Keratinocyte (primary cell): ENCODE results near the gene DENND6A. TPM values are rescaled to one million over a fixed set of nuclear protein-coding genes. Genes with fewer than 3 reads are reported as not detected.

ENCODE experiments used
- DNase-seq: peaks from one replicate; pipeline ENCODE4 v3.0.0-alpha.2; 2011; ENCODE audit warnings: low read depth, missing footprints, low spot score
- FAIRE-seq: peaks from 2 replicates; lab custom pipeline; 2011; peaks lifted over from hg19 to GRCh38; lab: Jason Lieb, UNC
- H2AFZ ChIP-seq: 2 replicates; pipeline ENCODE4 v1.6.0; 2012; ENCODE audit warnings: low read length, control low read depth, inconsistent platforms; ENCODE audit not compliant: control insufficient read depth
- H3K27ac ChIP-seq: 2 replicates; pipeline ENCODE4 v1.5.1; 2011; ENCODE audit warnings: low read length; ENCODE audit not compliant: control insufficient read depth, insufficient read depth
- H3K27me3 ChIP-seq: 3 replicates; pipeline ENCODE4 v1.6.0; 2011; ENCODE audit warnings: low read length; ENCODE audit not compliant: control insufficient read depth, insufficient read depth; ENCODE audit errors: extremely low read depth
- H3K36me3 ChIP-seq, 2 experiments: 2 replicates in 1 of 2; 3 replicates in 1 of 2; pipeline ENCODE4 v1.5.1; 2011; ENCODE audit warnings: low read length in 2 of 2, mild to moderate bottlenecking in 1 of 2; ENCODE audit not compliant: control insufficient read depth in 2 of 2, insufficient read depth in 2 of 2; ENCODE audit errors: extremely low read depth in 1 of 2
- H3K4me1 ChIP-seq: 3 replicates; pipeline ENCODE4 v1.5.1; 2011; ENCODE audit warnings: low read length; ENCODE audit not compliant: control insufficient read depth, insufficient read depth; ENCODE audit errors: extremely low read depth
- H3K4me2 ChIP-seq: 3 replicates; pipeline ENCODE4 v1.6.0; 2011; ENCODE audit warnings: low read depth, low read length; ENCODE audit not compliant: control insufficient read depth, insufficient read depth; ENCODE audit errors: extremely low read depth
- H3K4me3 ChIP-seq, 3 experiments: fragments of 200-600 bp in 1 of 3; sonication (generic) in 1 of 3; 2 replicates in 2 of 3; 3 replicates in 1 of 3; pipeline ENCODE4 v1.5.1; 2011 to 2016; ENCODE audit warnings: low read length in 3 of 3, mild to moderate bottlenecking in 3 of 3, control low read depth in 2 of 3, inconsistent platforms in 1 of 3, low read depth in 1 of 3, mixed read lengths in 1 of 3, mixed run types in 1 of 3, moderate library complexity in 1 of 3; ENCODE audit not compliant: control insufficient read depth in 2 of 3, insufficient read depth in 2 of 3; ENCODE audit errors: extremely low read depth in 1 of 3
- H3K79me2 ChIP-seq: 2 replicates; pipeline ENCODE4 v1.6.0; 2012; ENCODE audit warnings: low read length; ENCODE audit not compliant: control insufficient read depth, insufficient read depth
- H3K9ac ChIP-seq: 3 replicates; pipeline ENCODE4 v1.6.0; 2011; ENCODE audit warnings: low read length; ENCODE audit not compliant: control insufficient read depth, insufficient read depth; ENCODE audit errors: extremely low read depth
- H3K9me1 ChIP-seq: 3 replicates; pipeline ENCODE4 v1.6.0; 2011; ENCODE audit warnings: low read length; ENCODE audit not compliant: control insufficient read depth, insufficient read depth; ENCODE audit errors: extremely low read depth
- H3K9me3 ChIP-seq: 2 replicates; pipeline ENCODE4 v1.5.1; 2012; ENCODE audit warnings: low read depth, low read length; ENCODE audit not compliant: control insufficient read depth
- H4K20me1 ChIP-seq: 3 replicates; pipeline ENCODE4 v1.6.0; 2011; ENCODE audit warnings: low read length; ENCODE audit not compliant: control insufficient read depth, insufficient read depth; ENCODE audit errors: extremely low read depth
- CTCF ChIP-seq, 3 experiments: IDR thresholded peaks in 1 of 3; conservative IDR thresholded peaks in 1 of 3; optimal IDR thresholded peaks in 1 of 3; 2 replicates in 2 of 3; 3 replicates in 1 of 3; pipeline versions ENCODE3 to v1.5.1; 2011; ENCODE audit warnings: low read length in 3 of 3, mild to moderate bottlenecking in 3 of 3, moderate library complexity in 2 of 3, control low read depth in 1 of 3, inconsistent platforms in 1 of 3; ENCODE audit not compliant: insufficient read depth in 2 of 3; ENCODE audit errors: extremely low read depth in 1 of 3
- EZH2 ChIP-seq: IDR thresholded peaks from one replicate; pipeline ENCODE4 v1.6.1; 2012; ENCODE audit warnings: inconsistent platforms, mild to moderate bottlenecking, low read length, moderate library complexity
- dilution Hi-C: fragments of 300-500 bp; cut with MboI; formaldehyde crosslinking; loops from one replicate; pipeline ENCODE4 v1.7.0; 2020; ENCODE audit warnings: low sequenced_read_pairs; ENCODE audit not compliant: extremely low pct_ligation_motif_present
- polyA plus RNA-seq, 5 experiments: library from polyadenylated mRNA; depleted of rRNA in 3 of 5; stranded (reverse) in 3 of 5; stranded (forward) in 1 of 5; unstranded in 1 of 5; fragments of >200 nt; gene quantifications; 1 replicate in 1 of 5; 2 replicates in 3 of 5; 3 replicates in 1 of 5; pipeline versions ENCODE4 v1.2.1 to v1.2.3, GENCODE V29; 2011 to 2012; ENCODE audit warnings: missing spikeins in 2 of 5, low read depth in 1 of 5, low replicate concordance in 1 of 5

Gene DENND6A
- polyA plus RNA-seq, 1 donor (not counting 4 experiments of a cell fraction or from before 2014, with no cell fraction given): 22.8 TPM

GRCh38 chr3:57659806-57660439 lies 33.0 kb downstream of the DENND6A start:
- H3K36me3 ChIP-seq: peaks cover 0 to 8% of the 10 kb centered on the region in 2 experiments
- H3K9ac ChIP-seq: no peak overlapping the region
- H3K4me3 ChIP-seq: no peak overlapping the region
- DNase-seq: no peak
- H3K4me1 ChIP-seq: peaks cover 17% of the 10 kb centered on the region
- peak overlapping the region; percentile 71 for H3K27ac ChIP-seq
- H3K9me1 ChIP-seq: no peaks in the 10 kb centered on the region
- no peaks in the 10 kb centered on the region for H3K27me3 ChIP-seq
- no peaks in the 10 kb centered on the region for H4K20me1 ChIP-seq
- FAIRE-seq: no peak
- TF ChIP-seq CTCF (optimal IDR thresholded peaks at IDR 0.05 in 1 of 3, IDR thresholded peaks at IDR 0.05 in 1 of 3, conservative IDR thresholded peaks at IDR 0.05 in 1 of 3; ENCODE audit: extremely low read depth in 1 of 3, insufficient read depth in 2 of 3, low read length in 3 of 3): no peak
- TF ChIP-seq EZH2: no peak
- no peaks in the 10 kb centered on the region for H3K9me3 ChIP-seq
- H2AFZ ChIP-seq: no peak overlapping the region
- H3K4me2 ChIP-seq: peak overlapping the region; percentile 71
- dilution Hi-C loops: no loop called here
- H3K79me2 ChIP-seq: peaks cover 3% of the 10 kb centered on the region

GRCh38 chr3:57659004-57659673 lies 33.7 kb downstream of the DENND6A start:
- Histone ChIP-seq H4K20me1 (no peaks in the 10 kb centered on the region), H2AFZ (peak overlapping the region; percentile 42), H3K27ac (peak overlapping the region; percentile 71), H3K9me3 (no peaks in the 10 kb centered on the region), H3K4me3 (peak overlapping the region in 1 of 3 experiments; percentile 40), H3K79me2 (peaks cover 3% of the 10 kb centered on the region), H3K36me3 (peaks cover 0 to 13% of the 10 kb centered on the region in 2 experiments), H3K4me1 (peaks cover 17% of the 10 kb centered on the region), H3K9ac (no peak overlapping the region), H3K9me1 (no peaks in the 10 kb centered on the region), H3K27me3 (no peaks in the 10 kb centered on the region), H3K4me2 (peak overlapping the region; percentile 71)
- DNase-seq (no peak), FAIRE-seq (peak; percentile 85)
- TF ChIP-seq CTCF (optimal IDR thresholded peaks at IDR 0.05 in 1 of 3, IDR thresholded peaks at IDR 0.05 in 1 of 3, conservative IDR thresholded peaks at IDR 0.05 in 1 of 3; ENCODE audit: extremely low read depth in 1 of 3, insufficient read depth in 2 of 3, low read length in 3 of 3) (no peak), EZH2 (no peak)
- dilution Hi-C loops: no loop called here
